Amygdala (tissue), 56 donors: ENCODE measurements around the gene MGMT.

Experiments used
- DNase-seq, 56 donors: peaks; one replicate each; lab custom pipeline; 2025; lab: John Stamatoyannopoulos, UW

MGMT gene

GRCh38 chr10:129613377-129613980 lies 146.4 kb downstream of the MGMT start:
- DNase-seq = no peak

- DNase-seq = no peak
Measured at GRCh38 chr10:129614341-129614740, 147.3 kb downstream of the MGMT start.

GRCh38 chr10:129615381-129615780 lies 148.3 kb downstream of the MGMT start:
- no peak for DNase-seq

- no peak for DNase-seq
Measured at GRCh38 chr10:129615921-129616525, 149.0 kb downstream of the MGMT start.

GRCh38 chr10:129617768-129618167 lies 150.7 kb downstream of the MGMT start:
- DNase-seq = no peak

- no peak for DNase-seq
Measured at GRCh38 chr10:129621062-129621461, 154.0 kb downstream of the MGMT start.

- no peak for DNase-seq
Measured at GRCh38 chr10:129621693-129622092, 154.7 kb downstream of the MGMT start.

- DNase-seq = no peak
Measured at GRCh38 chr10:129622291-129622690, 155.2 kb downstream of the MGMT start.

- DNase-seq = no peak
Measured at GRCh38 chr10:129622736-129623135, 155.7 kb downstream of the MGMT start.

GRCh38 chr10:129624526-129624925 lies 157.5 kb downstream of the MGMT start:
- DNase-seq = no peak

- DNase-seq = no peak
Measured at GRCh38 chr10:129626309-129626708, 159.3 kb downstream of the MGMT start.

GRCh38 chr10:129626796-129627435 lies 159.9 kb downstream of the MGMT start:
- peak in 2 of 56 donors; percentile 5 to 16 for DNase-seq

- DNase-seq = no peak
Measured at GRCh38 chr10:129627442-129627841, 160.4 kb downstream of the MGMT start.

GRCh38 chr10:129628823-129629222 lies 161.8 kb downstream of the MGMT start:
- no peak for DNase-seq

GRCh38 chr10:129629911-129630310 lies 162.9 kb downstream of the MGMT start:
- no peak for DNase-seq

GRCh38 chr10:129631006-129631405 lies 164.0 kb downstream of the MGMT start:
- DNase-seq = no peak

- DNase-seq = no peak
Measured at GRCh38 chr10:129631870-129632623, 165.0 kb downstream of the MGMT start.

- DNase-seq = no peak
Measured at GRCh38 chr10:129637010-129637409, 170.0 kb downstream of the MGMT start.

GRCh38 chr10:129637846-129638245 lies 170.8 kb downstream of the MGMT start:
- DNase-seq = no peak

- no peak for DNase-seq
Measured at GRCh38 chr10:129641351-129641750, 174.3 kb downstream of the MGMT start.

GRCh38 chr10:129641982-129642381 lies 174.9 kb downstream of the MGMT start:
- DNase-seq = no peak
